NCI-H187 treated with DMSO at 0.1 percent for 48 hours (cell line): Measurements from ENCODE around the gene KIAA1671.

Experiments used
- DNase-seq: peaks from one replicate; lab custom pipeline; 2025; lab: John Stamatoyannopoulos, UW

Gene KIAA1671

DNA sequence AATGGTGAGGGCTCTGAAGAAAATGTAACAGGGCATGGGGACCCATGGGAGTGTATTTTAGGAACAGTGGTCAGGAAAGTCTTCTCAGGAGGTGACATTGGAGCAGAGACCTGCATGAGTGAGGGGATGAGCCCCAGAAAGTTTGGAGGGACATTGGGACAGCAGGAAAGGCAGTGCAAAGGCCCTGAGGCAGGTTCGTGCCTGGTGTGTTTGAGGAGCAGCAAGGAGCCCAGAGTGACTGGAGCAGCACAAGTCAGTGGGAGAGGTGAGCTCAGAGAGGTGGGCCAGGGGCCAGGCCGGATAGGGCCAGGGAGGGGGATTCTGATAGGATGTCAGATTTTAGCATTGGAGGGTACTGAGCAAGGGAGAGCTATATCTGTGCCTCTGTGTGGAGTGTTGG, 167.1 kb downstream of the KIAA1671 start:
- no peak for DNase-seq

- no peak for DNase-seq
These were observed 167.6 kb downstream of the KIAA1671 start for GRCh38 chr22:25120093-25120561.

GRCh38 chr22:25120761-25121212, 168.3 kb downstream of the KIAA1671 start:
- no peak for DNase-seq

DNA sequence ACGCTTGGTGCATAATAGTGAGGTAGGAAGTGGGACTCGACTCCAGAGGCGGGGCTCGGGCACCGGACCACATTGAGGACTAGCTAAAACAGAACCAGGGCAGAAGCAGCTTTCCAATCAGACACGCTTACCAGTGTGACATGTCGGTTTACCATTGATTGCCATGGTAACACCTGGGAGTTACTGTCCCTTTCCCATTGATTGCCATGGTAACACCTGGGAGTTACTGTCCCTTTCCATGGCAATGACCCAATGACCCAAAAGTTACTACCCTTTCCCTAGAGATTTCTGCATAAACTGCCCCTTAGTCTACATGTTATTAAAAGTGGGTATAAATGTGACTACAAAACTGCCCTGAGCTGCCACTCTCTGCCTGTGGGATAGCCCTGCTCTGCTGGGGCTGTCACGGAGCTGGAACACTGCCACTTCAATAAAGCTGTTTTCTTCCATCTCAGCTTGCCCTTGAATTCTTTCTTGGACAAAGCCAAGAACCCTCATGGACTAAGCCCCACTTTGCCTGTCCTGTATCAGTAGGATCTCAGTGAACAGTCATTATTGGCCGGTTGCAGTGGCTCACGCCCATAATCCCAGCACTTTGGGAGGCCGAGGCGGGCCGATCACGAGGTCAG, 169.7 kb downstream of the KIAA1671 start:
- DNase-seq, result no peak

DNA sequence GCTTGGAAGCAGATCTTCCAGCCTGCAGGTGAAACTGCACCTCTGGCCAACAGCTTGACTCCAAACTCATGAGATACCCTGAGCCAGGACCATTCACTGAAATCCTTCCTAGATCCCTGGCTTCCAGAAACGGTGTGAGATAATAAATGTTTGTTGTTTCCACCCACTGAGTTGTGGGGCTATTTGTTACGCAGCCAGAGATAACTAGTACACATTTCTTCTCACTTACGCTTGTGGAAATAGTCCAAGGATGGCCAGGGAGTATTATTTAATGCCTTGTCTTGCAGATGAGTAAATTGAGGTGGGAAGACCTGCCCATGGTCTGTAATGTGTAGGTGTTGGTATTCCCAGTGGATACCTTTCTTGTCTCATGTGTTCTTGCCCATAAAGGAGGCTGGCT, 171.2 kb downstream of the KIAA1671 start:
- no peak for DNase-seq

DNA sequence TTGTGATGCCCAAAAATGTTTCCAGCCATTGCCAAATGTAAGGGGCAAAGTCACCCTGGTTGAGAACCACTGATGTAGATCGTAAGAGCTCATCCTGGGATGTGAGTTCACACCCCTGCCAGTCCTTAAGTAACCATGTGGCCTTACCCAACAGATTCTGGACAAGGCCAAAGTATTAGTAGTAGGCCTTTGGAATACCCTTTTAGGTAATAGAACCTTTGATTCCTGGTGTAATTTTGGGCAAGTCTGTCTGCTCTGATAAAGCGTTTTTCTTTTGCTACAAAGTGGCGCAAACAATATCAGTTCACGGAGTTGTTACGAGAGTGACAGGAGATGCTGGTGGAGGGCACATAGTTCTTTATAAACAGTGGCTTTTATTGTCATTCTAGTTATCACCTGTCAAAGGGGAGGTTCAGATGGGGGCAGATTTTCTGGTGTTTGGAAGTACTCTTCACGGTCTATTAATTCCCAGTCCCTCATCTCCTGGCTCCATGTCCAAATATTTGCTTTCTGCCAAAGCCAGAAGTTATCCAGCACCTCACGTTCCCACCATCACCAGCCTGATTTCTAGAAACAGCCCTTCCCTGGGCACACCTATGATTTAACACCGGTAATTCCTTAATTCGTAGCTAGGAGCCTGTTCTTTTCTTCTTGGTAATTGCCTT, 173.3 kb downstream of the KIAA1671 start:
- no peak for DNase-seq

DNA sequence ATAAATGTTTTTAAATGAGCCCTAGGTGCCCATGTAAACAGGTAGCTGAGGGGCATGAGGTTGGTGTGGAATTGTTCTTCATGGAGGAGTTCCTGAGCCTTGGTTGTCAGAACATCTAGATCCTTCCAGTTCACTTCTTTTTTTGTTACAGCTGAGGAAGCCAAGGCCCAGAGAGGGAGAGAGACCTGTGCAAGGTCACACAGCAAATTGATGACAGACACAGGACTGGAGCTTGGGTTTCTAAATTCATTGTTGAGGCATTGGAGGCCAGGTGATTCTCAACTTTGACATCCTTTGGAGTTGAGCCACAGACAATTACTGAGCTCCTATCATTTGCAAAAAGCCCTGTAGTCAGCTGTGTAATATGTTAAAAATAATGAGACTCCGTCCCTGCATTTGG, 174.0 kb downstream of the KIAA1671 start:
- no peak for DNase-seq

DNA sequence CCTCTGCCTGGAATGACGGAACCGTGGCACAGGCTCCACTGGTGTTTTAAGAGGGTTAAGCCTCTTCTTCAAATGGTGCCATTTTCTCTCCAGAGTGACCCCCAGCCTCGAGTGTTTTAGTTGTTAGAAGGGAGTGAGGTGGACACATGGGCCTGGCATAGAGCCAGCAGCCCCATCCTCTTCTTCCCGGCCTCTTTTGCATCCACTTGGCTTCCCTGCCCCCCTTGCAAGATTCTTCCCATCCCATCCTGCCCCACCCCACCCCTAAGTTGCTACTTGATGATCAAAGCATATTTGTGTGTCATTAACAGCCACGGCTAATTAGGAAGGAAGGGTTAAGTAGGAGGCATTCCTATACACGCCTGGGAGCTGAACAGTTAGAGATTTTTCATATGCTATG, 174.8 kb downstream of the KIAA1671 start:
- DNase-seq, result no peak

GRCh38 chr22:25130462-25130861, 177.9 kb downstream of the KIAA1671 start:
- no peak for DNase-seq

- DNase-seq, result no peak
These were observed 178.8 kb downstream of the KIAA1671 start for GRCh38 chr22:25131198-25131887.

- no peak for DNase-seq
These were observed 181.5 kb downstream of the KIAA1671 start for GRCh38 chr22:25134028-25134427.

- no peak for DNase-seq
These were observed 181.9 kb downstream of the KIAA1671 start for GRCh38 chr22:25134451-25134850.

DNA sequence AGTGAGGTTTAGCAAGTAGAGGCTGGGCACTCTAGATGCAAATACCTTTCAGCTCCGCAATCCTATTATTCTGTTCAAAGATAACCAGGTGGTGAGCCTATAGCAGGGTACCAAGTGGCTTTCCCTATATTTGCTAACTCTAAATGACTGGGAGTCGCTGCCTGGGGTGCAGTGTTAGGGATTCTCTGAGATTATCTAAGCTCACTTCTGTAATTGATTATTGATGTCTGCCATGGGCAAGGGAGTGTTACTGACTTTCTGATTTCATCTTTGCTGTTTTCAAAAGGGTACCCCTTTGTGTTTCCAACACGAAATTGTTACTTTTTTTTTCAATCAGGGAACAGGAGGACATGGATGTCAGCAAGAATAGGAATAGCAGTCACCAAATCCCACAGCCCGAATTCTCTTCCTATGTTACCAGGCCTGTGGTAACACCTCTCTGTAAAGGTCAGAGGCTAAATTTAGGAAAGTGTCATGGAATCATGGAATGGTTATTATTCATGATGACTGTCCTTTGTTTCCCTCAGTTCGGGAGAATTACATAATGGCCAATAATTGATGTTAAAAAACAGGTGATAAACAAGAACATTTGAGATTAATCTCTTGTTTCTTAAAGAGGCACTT, 184.5 kb downstream of the KIAA1671 start:
- DNase-seq, result no peak

DNA sequence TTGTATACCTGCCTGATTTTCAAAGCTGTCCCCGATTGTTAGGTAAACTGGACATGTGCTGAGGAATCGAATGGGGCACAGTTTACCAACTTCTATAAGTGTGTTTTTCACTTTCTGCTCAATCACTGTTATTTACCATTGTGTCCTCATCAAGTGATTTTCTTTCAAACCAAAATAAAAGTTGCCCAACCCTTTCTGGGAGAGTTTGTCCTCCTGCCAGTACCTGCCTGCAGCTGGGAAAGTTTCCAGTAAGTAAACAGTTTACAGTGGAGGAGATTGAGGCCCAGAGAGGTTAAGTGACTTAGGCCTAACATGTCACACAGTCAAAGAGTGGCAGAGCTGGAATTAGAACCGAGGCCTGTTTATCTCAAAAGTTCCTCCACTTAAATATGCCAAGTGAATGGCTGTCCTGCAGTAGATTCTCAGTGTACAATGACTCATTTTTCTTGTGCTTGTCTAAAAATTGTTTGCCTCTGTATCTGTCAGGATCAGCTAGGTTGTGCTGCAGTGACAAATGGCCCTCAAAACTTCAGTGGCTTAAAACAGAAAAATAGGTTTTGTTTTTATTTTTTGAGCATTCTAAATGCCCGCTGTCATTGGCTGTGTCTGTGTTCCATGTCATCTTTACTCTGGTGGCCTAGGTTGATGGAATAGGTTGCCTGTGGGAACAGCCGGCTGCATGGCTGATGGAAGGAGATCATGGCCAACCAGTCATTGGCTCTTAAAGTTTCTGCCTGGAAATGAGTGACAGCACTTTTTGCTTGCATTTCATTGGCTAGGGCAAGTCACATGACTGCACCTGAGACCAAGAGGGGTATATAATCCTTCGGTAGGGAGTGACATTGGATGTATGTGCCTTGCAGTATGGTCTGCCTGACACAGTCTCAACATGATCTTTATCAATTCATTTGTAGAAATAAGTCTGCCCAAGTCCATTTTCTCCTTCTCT, 185.3 kb downstream of the KIAA1671 start:
- DNase-seq, result no peak

GRCh38 chr22:25139062-25139461, 186.5 kb downstream of the KIAA1671 start:
- no peak for DNase-seq

GRCh38 chr22:25142102-25142501, 189.6 kb downstream of the KIAA1671 start:
- no peak for DNase-seq

GRCh38 chr22:25143156-25144076, 190.9 kb downstream of the KIAA1671 start:
- DNase-seq, result no peak

DNA sequence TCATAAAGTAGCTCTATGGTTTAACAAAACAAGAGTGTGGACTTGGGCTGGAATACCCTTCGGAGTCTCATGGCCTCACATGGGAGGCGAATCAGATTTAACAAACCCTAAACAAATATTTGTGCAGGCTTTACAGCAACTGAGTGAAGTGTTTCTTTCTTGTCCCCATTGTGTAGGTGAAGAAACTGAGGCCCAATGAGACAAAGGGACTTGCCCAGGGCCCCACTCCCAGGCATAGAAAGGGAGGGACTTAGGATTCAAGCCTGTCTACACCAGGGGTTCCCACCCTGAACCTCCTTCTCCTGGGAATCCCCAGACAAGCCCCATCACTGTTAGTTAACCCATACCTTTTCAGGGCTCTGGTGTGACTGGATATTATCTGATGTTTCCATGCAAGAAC, 192.0 kb downstream of the KIAA1671 start:
- no peak for DNase-seq

- DNase-seq, result no peak
These were observed 193.8 kb downstream of the KIAA1671 start for GRCh38 chr22:25146307-25146706.

- DNase-seq, result no peak
These were observed 194.6 kb downstream of the KIAA1671 start for GRCh38 chr22:25146906-25147641.
